HG02973 (cell line): ENCODE data around the gene SLC26A6.
A peak's percentile ranks its signal among the peaks of the same experiment; 100 is the strongest.

ENCODE experiments used
- ATAC-seq: cut with Tn5 transposase; IDR thresholded peaks from one replicate; pipeline ENCODE4 v1.9.1; 2021; ENCODE audit warnings: moderate library complexity; ENCODE audit not compliant: unreplicated experiment

Gene SLC26A6, protein sequence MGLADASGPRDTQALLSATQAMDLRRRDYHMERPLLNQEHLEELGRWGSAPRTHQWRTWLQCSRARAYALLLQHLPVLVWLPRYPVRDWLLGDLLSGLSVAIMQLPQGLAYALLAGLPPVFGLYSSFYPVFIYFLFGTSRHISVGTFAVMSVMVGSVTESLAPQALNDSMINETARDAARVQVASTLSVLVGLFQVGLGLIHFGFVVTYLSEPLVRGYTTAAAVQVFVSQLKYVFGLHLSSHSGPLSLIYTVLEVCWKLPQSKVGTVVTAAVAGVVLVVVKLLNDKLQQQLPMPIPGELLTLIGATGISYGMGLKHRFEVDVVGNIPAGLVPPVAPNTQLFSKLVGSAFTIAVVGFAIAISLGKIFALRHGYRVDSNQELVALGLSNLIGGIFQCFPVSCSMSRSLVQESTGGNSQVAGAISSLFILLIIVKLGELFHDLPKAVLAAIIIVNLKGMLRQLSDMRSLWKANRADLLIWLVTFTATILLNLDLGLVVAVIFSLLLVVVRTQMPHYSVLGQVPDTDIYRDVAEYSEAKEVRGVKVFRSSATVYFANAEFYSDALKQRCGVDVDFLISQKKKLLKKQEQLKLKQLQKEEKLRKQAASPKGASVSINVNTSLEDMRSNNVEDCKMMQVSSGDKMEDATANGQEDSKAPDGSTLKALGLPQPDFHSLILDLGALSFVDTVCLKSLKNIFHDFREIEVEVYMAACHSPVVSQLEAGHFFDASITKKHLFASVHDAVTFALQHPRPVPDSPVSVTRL

DNA sequence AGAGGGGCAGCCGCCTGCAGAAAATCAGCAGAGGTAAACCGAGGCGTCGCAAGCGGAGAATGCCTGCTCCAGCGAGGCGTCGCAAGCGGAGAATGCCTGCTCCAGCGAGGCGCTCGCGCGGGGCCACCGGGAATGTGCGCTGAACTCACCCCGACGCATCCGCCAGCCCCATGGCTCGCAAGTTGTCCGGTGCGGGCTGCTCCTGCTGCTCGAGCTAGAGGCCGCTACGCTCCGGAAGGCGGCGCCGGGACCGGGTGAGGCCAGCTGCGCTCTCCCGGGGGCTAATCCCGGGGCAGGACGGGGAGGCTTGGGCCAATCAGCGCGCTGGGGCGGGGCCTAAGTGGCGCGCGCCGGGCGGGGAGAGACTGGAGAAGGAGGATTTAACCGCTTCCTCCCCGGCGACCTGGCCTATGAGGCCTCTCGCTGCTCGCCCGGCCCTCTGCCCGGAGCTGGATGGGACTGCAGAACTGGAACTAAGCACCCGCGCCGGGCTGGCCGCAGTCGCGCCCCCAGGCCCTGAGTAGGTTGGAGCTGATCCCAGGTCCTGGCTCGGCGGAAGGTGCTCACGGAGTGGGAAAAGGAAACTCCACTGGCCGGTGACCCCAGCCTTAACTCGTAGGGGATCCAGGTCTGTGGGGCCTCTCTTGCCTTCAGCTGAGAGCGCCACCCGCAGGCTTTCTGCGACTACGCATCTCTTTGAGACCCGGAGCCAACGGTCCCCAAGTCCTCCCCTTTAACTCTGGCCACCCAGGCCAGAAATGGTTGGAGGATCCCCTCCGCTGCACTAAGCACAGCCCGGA lies at the start of gene SLC26A6:
TSS of gene SLC26A6 (minus strand) at position 240 of the 800 bp plus-strand sequence. CDS start at position 172, 68 bp downstream.
- peak; percentile 79 for ATAC-seq

DNA sequence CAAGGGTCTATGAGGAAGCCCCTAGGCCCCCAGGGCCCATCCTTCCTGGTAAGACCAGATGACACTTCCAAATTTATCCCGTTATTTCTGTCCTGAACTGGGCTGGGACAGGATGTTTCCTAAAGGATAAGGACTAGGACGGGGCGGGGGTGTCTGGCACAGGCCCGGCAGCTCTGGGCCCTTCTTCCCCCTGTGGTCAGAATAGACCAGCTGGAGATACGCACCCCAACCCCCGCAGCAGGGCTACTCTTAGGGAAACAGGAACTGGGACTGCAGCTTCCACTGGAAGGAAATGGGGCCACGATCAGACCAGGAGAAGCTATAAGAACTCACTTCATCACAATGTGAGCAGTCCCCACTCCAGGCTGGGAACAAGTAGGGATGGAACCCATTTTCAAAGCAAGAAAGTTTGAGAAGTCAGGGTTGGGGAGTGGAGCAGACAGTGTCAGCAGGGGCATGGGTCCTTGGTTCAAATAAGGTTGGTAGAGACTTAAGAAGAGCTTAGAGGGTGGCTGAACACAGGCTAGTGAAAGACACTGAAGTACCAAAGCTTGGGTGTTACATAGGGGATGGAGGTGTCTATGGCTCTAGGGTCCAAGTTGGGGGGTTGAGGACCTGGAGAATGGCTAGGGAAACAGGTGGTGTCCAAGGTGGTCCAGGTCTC lies 49.4 kb upstream of the SLC26A6 start:
- ATAC-seq: no peak

DNA sequence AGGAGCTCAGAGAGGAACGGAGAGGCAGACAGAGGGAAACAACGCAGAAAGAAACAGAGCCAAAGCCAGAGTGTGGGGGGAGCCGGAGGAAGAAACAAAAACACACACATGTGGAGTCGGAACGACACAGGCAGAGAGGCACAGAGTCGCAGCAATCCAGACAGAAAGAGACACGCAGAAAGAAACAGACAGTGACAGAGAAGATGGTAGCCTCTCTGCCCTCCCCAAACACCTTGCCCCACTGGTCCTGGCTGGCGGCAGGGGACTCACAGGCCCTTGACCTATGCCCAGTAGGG lies 48.7 kb upstream of the SLC26A6 start:
- no peak for ATAC-seq

DNA sequence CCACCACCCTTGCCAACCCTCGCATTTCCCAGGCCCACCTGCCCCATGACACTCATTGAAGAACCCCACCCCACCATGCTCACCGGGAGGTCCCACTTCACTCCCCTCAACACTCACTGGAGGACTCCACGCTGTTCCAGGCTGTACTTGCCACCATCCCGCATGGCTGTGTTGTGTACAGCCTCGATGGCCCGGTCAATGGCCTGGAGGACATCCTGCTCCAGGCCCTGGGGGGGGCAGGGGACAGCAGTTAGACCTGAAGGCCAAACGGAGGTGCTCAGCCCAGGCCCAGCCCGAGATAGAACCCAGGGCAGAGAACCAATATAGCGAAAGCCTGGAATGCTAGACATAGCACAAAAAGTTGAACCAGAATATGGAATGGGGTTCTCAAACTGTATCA lies 47.5 kb upstream of the SLC26A6 start:
- no peak for ATAC-seq

DNA sequence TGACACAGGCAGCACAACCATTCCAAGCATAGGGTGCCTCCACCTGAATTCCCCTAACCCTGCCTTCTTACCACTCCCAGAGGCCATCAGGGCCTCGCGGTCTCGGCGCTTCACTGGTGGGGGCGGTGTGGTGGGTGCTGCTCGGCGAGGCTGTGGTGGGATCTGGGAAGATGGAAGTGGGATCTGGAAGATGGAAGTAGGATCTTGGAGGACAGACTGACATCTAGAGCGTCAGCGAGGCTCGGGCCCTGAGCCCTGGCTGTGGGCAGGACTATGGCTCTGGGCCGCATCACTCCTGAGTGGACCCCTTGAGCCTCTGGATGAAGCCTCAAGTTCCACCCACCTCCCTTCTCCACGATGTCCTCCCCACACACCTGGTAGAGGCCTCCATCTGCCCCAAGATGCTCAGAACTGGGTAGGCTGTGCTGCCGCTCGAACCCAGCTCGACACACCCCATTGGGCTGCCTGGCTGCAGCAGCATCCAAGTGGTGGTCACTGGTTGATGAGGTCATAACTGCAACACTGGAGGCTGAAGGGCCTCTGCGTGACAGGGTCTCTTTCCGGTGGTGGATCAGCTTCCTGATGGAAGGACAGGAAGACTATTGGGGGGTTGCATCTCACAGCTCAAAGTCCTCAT lies 46.8 kb upstream of the SLC26A6 start:
- ATAC-seq: no peak

DNA sequence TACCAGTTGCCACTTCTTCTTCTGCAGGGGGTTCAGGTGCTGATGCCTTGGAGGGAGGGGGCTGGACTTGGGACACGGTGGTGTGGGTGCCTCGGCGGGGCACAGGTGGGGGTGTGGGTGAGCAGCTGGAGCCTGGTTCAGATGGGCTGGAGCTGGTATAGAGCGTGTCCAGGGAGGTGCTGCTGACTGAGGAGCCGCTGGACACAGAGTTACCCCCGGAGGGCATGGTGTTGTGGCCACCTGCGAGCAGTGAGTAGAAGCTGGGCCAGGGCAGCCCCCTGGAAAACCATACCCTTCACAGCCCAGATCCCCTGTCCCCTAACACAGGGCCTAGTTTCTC lies 46.2 kb upstream of the SLC26A6 start:
- no peak for ATAC-seq

DNA sequence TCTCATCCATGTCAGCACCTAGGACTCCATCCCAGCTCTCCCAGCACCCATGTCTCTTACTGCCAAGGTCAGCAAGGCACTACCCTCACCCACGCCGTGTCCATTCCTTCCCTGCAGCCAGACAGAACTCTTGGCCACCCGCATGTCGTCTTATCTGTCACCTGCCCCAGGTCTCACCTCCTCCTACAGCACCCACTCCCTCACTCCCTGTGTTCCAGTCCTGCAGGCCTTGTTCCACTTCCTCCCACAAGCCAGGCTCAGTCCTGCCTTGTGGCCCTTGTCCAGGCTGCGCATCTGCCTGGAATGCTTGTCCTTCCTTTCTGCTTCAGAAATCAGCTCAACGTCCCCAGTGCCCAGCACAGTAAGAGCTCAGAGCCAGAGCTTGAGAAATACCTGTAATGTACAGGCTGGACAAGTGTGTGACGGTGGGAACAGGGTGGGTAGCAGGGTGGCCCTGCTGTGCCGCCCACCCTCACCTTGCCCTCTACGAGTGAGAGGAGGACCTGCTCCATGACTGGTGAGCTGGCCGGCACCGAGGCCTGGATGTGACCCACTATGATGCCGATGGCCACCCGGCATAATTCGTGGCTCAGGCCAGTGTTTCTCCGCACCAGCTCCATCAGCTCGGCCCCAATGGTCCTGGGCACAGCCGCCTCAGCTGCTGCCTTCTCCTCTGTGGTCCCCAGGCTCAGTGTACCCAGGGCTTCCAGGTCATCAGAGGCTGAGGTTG lies 45.7 kb upstream of the SLC26A6 start:
- no peak for ATAC-seq

DNA sequence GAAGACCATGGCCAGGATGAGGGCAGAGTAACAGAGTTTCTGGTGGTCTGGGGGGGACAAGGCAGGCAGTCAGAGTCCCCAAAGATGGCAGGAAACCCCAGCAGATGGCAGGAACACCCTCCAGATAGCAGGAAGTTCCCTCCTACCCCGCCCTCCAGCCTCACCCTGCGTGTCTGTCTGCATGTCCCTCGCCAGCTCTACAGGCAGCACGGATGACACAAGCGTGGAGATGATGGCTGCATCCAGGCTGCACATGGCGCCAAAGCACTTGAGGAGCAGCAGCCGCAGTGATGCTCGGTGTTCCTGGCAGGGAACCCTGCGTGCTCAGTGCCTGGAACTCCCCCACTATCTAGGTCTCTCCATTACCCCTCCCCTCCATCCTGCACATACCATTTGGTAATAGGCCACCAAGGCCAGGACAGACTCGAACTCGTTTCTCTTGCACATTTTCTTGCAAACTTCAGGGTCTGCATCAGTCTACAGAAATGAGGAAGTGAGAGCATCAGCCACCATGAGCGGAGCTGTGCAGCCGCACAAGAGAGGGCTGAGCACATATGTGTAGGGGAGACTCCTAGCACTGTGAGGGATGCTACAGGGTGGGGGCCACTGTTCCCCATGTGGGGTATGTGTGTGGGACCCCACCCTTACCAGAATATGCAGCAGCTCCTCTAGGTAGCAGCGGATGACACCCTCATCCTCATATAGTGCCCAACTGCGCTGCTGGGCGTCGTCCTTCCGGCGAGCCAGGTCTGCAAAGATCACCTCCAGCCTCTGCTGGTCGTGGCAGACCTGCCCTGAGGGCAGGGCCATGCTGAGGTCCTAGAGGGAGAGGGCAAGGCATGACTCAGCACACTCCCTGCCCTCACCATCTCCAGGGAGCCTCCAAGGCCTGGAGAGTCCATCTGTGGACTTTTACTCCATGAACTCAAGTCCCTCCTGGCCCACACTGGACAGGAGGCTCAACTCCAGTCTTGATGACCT lies 44.4 kb upstream of the SLC26A6 start:
- ATAC-seq: no peak

DNA sequence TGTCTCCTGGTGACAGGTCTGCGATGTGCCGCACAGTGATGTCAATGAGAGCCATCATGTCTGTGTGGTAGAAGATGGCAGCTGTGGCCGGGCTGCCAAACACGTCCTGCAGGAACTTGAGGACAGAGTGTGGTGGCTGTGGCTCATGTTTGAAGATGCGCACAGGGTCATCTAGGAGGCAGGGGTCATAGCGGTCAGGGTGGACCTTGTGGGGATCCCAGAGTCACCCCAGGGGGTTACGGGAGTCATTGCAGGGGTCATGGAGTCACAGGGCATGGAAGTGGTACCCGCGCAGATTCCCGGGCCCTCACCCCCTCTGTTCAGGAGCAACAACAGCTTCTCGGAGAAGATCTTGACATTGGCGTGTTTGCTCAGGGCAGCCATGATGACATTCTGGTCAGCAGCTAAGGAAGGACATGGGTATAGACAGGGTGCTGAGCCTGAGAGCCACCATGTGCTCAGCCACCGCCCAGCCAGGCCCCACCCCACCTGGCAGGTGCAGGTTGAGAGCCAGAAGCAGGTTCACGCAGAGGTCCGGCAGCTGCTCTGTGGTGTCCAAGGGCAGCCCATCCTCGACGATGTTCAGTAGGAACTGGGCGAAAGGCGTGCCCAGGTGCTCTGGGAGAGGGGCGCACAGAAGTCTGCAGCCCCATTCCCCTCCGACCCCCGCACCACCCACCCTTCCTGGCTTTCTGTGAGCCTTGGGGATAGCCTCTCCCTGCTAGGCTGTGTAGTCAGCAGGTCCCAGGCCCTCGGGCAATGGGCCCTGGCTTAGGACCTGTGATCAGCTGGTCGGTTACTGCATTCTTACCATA lies 43.5 kb upstream of the SLC26A6 start:
- ATAC-seq: no peak

DNA sequence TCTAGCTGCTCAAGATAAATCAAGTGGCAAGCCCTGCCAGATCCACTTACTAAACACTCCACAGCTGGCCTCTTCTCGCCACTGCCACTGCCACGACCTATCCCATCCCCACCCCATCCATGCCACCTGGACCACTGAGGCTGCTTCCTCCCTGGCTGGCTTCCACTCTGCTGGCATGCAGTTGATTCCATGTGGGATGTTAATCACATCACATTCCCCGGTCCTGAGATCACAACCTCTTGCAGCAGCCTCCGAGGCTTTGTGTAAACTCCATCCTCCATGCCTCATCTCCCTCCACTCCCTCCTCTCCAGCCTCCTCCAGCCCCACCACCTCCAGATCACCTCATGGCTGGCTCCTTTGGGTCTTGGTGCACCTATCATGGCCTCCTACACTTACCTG lies 42.8 kb upstream of the SLC26A6 start:
- ATAC-seq: no peak

DNA sequence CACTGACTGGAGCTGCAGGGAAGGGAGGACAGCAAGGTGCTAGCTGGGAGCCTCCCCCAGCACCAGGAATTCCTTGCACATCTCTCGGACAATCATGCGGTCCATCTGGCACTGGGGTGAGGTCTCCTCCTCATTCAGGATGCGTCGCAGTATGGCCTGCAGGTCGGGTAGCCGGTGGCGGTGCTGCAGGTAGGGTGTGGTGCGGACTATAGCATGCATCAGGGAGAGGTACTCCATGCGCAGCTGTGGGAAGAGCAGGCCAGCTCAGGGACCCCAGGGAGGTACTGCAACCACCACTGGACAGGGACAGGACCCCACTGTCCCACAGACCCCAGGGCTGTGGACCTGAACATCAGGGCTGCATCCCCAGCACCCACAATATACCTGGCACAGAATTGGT lies 39.2 kb upstream of the SLC26A6 start:
- ATAC-seq: no peak

DNA sequence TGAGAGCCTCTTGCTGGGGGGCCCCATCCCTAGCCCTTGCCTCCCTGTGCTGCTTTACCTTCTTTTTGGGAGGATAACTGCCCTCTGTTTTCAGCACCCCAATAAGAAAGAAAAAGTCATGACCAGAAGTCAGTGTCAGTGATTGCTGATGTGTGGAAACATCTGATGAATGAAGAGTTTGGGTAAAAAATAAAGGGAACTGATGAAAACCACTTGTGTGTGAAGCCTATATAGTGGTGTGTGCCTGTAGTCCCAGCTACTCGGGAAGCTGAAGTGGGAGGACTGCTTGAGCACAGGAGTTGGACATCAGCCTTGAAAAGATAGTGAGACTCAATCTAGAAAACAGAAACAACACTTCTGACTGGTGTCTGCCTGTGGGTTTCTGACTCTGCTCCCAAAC lies 37.3 kb upstream of the SLC26A6 start:
- ATAC-seq: no peak

DNA sequence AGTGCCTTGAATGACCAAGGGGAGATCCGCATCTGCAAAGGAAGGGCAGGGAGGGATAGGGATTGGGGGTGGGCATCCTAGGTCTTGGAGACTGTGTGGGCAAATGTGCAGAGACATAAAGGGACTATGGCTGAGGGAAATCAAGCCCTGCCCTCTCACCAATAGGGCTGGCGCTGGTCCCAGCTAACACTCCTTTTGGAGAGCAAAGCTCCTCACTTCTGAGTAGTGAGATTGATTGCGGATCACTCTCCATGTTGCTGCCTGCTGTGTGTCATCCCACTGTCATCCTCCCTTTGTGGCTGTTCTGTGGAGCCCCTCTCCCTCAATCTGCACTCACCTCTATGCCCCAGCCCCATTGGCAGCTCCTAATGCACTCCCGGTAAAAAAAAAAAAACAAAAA lies 29.7 kb upstream of the SLC26A6 start:
- ATAC-seq: no peak

DNA sequence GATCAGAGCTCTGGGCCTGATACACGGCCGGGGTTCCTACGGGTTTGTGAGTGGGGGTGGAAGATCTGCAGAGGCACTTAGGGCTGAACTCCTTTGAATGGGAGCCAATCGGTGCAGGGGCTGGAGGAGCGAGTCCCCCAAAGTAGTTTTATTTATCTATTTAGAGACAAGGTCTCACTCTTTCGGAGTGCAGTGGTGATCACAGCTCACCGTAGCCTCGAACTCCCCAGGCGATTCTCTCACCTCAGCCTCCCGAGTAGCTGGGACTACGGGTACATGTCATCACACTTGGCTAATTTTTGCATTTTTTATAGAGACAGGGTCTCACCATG lies 29.0 kb upstream of the SLC26A6 start:
- no peak for ATAC-seq

DNA sequence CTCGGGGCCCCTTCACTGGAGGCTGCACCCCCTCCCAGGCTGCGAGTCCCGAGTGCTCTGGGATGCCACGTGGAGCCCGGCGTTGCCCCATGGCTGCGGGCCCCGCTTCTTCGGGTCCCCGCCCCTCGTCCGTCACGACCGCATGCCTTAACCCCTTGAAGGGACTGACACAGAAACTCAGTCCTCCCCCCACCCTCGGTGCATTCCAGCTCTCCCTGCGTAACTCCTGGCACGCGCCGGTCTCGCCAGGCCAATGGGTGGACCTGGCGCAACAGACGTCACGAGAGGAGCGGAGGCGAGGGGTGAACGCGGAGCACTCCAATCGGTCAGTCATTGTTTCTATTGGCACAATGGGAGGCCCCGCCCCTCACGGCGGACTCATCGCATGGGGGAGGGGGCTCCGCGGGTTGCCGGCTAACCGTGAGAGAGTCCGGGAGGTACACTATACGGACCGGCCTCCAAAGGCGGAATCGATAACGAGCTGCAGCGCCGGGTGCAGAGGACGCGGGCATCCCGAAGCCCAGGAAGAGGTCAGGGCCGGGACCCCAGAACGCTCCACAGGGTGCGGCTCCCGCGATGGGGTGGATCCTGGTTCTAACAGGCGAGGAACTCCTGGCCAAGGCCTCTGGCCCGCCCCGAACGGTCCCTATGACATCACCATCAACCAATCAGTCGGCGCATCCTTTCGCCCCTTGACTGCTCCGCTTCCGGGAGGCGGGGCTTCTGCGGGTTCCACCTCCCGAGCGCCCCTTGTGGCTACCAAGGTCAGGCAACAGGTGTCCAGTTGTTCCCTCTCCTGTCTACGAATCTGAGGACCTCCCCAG lies 28.4 kb upstream of the SLC26A6 start:
- ATAC-seq: peak; percentile 71

DNA sequence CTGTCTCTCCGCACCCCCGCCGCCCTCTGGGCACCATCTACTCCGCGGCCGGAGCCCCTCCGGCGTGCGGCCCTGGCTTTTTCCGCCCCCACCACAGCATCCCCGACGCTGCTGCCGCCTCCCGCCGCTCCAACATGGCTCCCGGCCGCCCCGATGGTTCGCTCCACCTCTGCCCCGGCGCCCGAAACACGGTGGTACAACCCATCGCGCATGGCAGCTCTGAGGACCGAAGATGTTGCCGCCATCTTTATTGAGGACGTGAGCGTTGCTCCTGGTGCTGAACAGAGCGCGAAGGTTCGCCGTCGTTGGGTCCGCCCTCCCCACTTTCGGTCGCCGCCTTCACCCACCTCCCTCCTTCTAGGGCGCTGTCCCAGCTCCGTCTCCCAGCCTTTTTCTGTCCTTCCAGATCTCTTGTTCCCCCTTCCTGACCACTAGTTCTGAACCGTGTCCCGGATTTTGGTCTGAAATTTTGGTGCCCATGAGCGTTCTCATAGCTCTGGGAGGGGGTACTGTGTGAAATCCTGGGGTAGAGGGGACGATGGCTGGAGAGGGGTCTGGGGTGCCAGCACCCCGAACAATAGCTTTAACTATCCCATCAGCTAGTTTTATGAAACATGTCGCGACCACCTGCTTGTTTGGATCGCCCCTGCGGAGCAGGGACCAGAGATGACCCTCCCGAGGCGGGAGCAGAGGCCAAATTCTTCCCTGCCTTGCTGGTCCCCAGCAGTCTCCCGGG lies 27.7 kb upstream of the SLC26A6 start, which contains the start of gene CELSR3:
TSS of gene CELSR3 (minus strand) at position 134 of the 736 bp plus-strand sequence. CDS start 252 bp downstream, outside the sequence.
- no peak for ATAC-seq
